HG03354 (cell line): ENCODE results near the gene BCKDHA.
A peak's percentile ranks its signal among the peaks of the same experiment; 100 is the strongest.
"Not testable (repeated sequence)": the region's sequence is repeated elsewhere in the genome, so short reads cannot be mapped to it uniquely, and the experiment has no call there.

Experiments used
- ATAC-seq: cut with Tn5 transposase; IDR thresholded peaks from one replicate; pipeline ENCODE4 v1.9.1; 2021; ENCODE audit warnings: mild to moderate bottlenecking; ENCODE audit not compliant: unreplicated experiment, poor library complexity, severe bottlenecking

Gene BCKDHA

GRCh38 chr19:41439441-41440222 is 42.0 kb downstream of the BCKDHA start, which contains the start of gene DMAC2:
Gene DMAC2, minus strand, starts transcription at chr19:41439912. Its CDS starts 13 bp downstream, at chr19:41439899.
- peak; percentile 94 for ATAC-seq

GRCh38 chr19:41441321-41441945 is 43.8 kb downstream of the BCKDHA start:
- ATAC-seq, result no peak

GRCh38 chr19:41442473-41443355 is 45.1 kb downstream of the BCKDHA start, which contains the start of gene ERICH4:
Gene ERICH4, plus strand, starts transcription at chr19:41443156. Its CDS starts 14 bp downstream, at chr19:41443170.
- ATAC-seq, result no peak

- no peak for ATAC-seq
These were observed 46.3 kb downstream of the BCKDHA start for GRCh38 chr19:41443813-41444455.

- no peak for ATAC-seq
These were observed 48.0 kb downstream of the BCKDHA start for GRCh38 chr19:41445575-41445974.

GRCh38 chr19:41447732-41448332 is 50.2 kb downstream of the BCKDHA start:
- no peak for ATAC-seq

- ATAC-seq, result no peak
These were observed 51.7 kb downstream of the BCKDHA start for GRCh38 chr19:41449079-41449864.

GRCh38 chr19:41449865-41450178 is 52.2 kb downstream of the BCKDHA start:
- no peak for ATAC-seq

- ATAC-seq, result no peak
These were observed 55.1 kb downstream of the BCKDHA start for GRCh38 chr19:41452584-41453275.

- ATAC-seq, result no peak
These were observed 58.3 kb downstream of the BCKDHA start for GRCh38 chr19:41455936-41456335.

GRCh38 chr19:41456342-41456918 is 58.8 kb downstream of the BCKDHA start:
- ATAC-seq, result no peak

GRCh38 chr19:41457241-41457640 is 59.6 kb downstream of the BCKDHA start:
- ATAC-seq, result peak; percentile 90

- ATAC-seq, result no peak
These were observed 64.9 kb downstream of the BCKDHA start for GRCh38 chr19:41462497-41462896.

GRCh38 chr19:41463257-41464256 is 65.9 kb downstream of the BCKDHA start:
- not testable (repeated sequence) for ATAC-seq
